ENCODE measurements around the gene SLC12A8. TPM values are rescaled to one million over a fixed set of nuclear protein-coding genes. Genes with fewer than 3 reads are reported as not detected.

Gene SLC12A8
- total and polyA plus RNA-seq, 10 of the 15 experiments (the other 5 are each of a cell fraction or from before 2014, with no cell fraction given): 2.5 to 71.6 (median 50.1) TPM

GRCh38 chr3:125200731-125201139 is 11.8 kb downstream of the SLC12A8 start:
- DNase-seq (ENCODE audit: low read depth, low spot score): peak; percentile 85
- Histone ChIP-seq H3K79me2 (ENCODE audit: control insufficient read depth, insufficient read depth, low read length) (no peaks in the 10 kb centered on the region), H2AFZ (ENCODE audit: control insufficient read depth, low read depth, low read length) (peak overlapping the region; percentile 13), H3K9ac (ENCODE audit: control insufficient read depth, insufficient read depth, low read length) (peak overlapping the region; percentile 57), H3K36me3 (ENCODE audit: control insufficient read depth in 2 of 2, insufficient read depth in 2 of 2, low read length in 1 of 2) (no peaks in the 10 kb centered on the region), H3K4me1 (ENCODE audit: control insufficient read depth, insufficient read depth, low read length) (peaks cover 17% of the 10 kb centered on the region), H3K27ac (ENCODE audit: control insufficient read depth, insufficient read depth) (peak overlapping the region; percentile 83), H3K4me3 (peak overlapping the region; percentile 51), H3K9me3 (replicated peaks; ENCODE audit: control insufficient read depth, insufficient read depth, low read length) (no peaks in the 10 kb centered on the region; the same call in 2 of the 3 replicates), H4K20me1 (ENCODE audit: control insufficient read depth, insufficient read depth) (no peaks in the 10 kb centered on the region), H3K27me3 (replicated peaks in 1 of 2; ENCODE audit: control insufficient read depth in 2 of 2, insufficient read depth in 2 of 2, low read length in 1 of 2) (no peaks in the 10 kb centered on the region), H3K4me2 (ENCODE audit: control insufficient read depth, insufficient read depth) (peak overlapping the region; percentile 81)
- intact Hi-C loops (cut with micrococcal nuclease; ENCODE audit: unreplicated experiment) (loop anchor here (2.0 to 5.0 kb wide), 4 partner anchors 58 to 438 kb away; no protein-coding TSS in a partner anchor), in situ Hi-C loops (cut with MboI) (no loop called here)
- ChIA-PET SMC1A (ENCODE audit: uncharacterized antibody, unreplicated experiment) (interaction anchor here (0.8 to 2.6 kb wide), 18 partner anchors 17 to 273 kb away, joined by 3 to 17 read pairs (median 3); partner anchors contain the start of gene MUC13), POLR2A (interaction anchor here (1.7 kb wide), 1 partner anchor 21 kb away, joined by 6 read pairs; no protein-coding TSS in a partner anchor), CTCF (interaction anchor here (0.8 to 2.8 kb wide), 15 partner anchors 9 to 431 kb away, joined by 3 to 21 read pairs (median 9); partner anchors contain the start of gene MUC13), RAD21 (ENCODE audit: unreplicated experiment) (interaction anchor here (0.8 to 3.0 kb wide), 11 partner anchors 9 to 440 kb away, joined by 3 to 21 read pairs (median 7); no protein-coding TSS in a partner anchor)
- peak; percentile 92 for ATAC-seq
- no TSS peak for BruUV-seq (replicated peaks)
- peak; percentile 93 for FAIRE-seq
- WGBS (ENCODE audit: insufficient coverage, insufficient replicate concordance, low lambda C conversion rate, missing lambda C conversion rate): under 1% methylated on average over 6 of the region's 6 CpGs
- TF ChIP-seq USF1 (IDR thresholded peaks at IDR 0.05; ENCODE audit: borderline replicate concordance, extremely low read length, insufficient read depth, low read depth, low read length) (no peak), RELA (IDR thresholded peaks at IDR 0.05; ENCODE audit: borderline replicate concordance, partially characterized antibody) (no peak), ZBED1 (IDR thresholded peaks at IDR 0.05; ENCODE audit: borderline replicate concordance) (0 out of 2 replicates have a peak, but pooled peaks have one; percentile 70), SREBF2 (IDR thresholded peaks at IDR 0.05; ENCODE audit: low read length) (no peak), TCF7 (IDR thresholded peaks at IDR 0.05; ENCODE audit: borderline replicate concordance) (no peak), WRNIP1 (IDR thresholded peaks at IDR 0.05; ENCODE audit: borderline replicate concordance, low read depth, low read length) (no peak), IKZF2 (IDR thresholded peaks at IDR 0.05) (peak; percentile 96), SRF (IDR thresholded peaks at IDR 0.05; ENCODE audit: low read depth in 2 of 2, low read length in 2 of 2) (no peak), SPI1 (IDR thresholded peaks at IDR 0.05; ENCODE audit: borderline replicate concordance, insufficient read depth, low read depth, low read length) (no peak), NR2F1 (conservative IDR thresholded peaks at IDR 0.05) (no peak), HCFC1 (IDR thresholded peaks at IDR 0.05; ENCODE audit: low read length) (no peak), IRF4 (IDR thresholded peaks at IDR 0.05; ENCODE audit: low read depth, low read length) (peak; percentile 66; the same call in 1 of the 2 replicates), ZZZ3 (IDR thresholded peaks at IDR 0.05; ENCODE audit: control insufficient read depth, insufficient read length, low read depth) (no peak), ATF7 (IDR thresholded peaks at IDR 0.05; ENCODE audit: low read depth) (peak; percentile 57), TCF3 (IDR thresholded peaks at IDR 0.05; ENCODE audit: borderline replicate concordance, insufficient read depth, low read depth, low read length) (0 out of 2 replicates have a peak, but pooled peaks have one; percentile 19), BHLHE40 (IDR thresholded peaks at IDR 0.05; ENCODE audit: borderline replicate concordance in 1 of 2, low read depth in 2 of 2, low read length in 1 of 2) (no peak; a peak in 1 of 4 replicates), NFXL1 (IDR thresholded peaks at IDR 0.05; ENCODE audit: borderline replicate concordance) (no peak), EGR1 (IDR thresholded peaks at IDR 0.05; ENCODE audit: borderline replicate concordance in 1 of 2, low read depth in 2 of 2, low read length in 2 of 2) (no peak), CREM (IDR thresholded peaks at IDR 0.05; ENCODE audit: low read depth) (peak; percentile 59; the same call in 1 of the 2 replicates), FOXM1 (IDR thresholded peaks at IDR 0.05; ENCODE audit: low read depth, low read length) (peak; percentile 90; the same call in 1 of the 2 replicates), SIX5 (IDR thresholded peaks at IDR 0.05; ENCODE audit: low read depth, low read length, severe bottlenecking) (no peak), RAD51 (IDR thresholded peaks at IDR 0.05) (no peak), YY1 (IDR thresholded peaks at IDR 0.05; ENCODE audit: low read depth, low read length) (peak; percentile 81), SMARCA5 (IDR thresholded peaks at IDR 0.05) (no peak)
